Activated CD4-positive, alpha-beta memory T cell treated with anti-CD3 and anti-CD28 coated beads, Interleukin-2, amount 10 ng/mL, durations not matched to agents 7 days and 5 days (primary cell): ENCODE measurements around the gene SBDS. TPM values are rescaled to one million over a fixed set of nuclear protein-coding genes. Genes with fewer than 3 reads are reported as not detected.
"Not testable (repeated sequence)": the region's sequence is repeated elsewhere in the genome, so short reads cannot be mapped to it uniquely, and the experiment has no call there.

ENCODE experiments used
- CTCF ChIA-PET: fragments of 350-600 bp; sonication (Branson Sonifier 250); formaldehyde crosslinking; loops from one replicate; lab custom pipeline; 2021; ENCODE audit warnings: antibody characterized with exemption, inconsistent platforms; lab: Charles Lee
- POLR2A ChIA-PET: fragments of 350-600 bp; sonication (Branson Sonifier 250); formaldehyde crosslinking; loops from one replicate; lab custom pipeline; 2021; ENCODE audit warnings: antibody characterized with exemption; lab: Charles Lee
- DNase-seq: peaks from one replicate; pipeline ENCODE4 v3.0.0-alpha.2; 2020
- H3K27ac Mint-ChIP-seq: one replicate; pipeline ENCODE4 v1.8.0; 2021; ENCODE audit warnings: mild to moderate bottlenecking, mixed read lengths
- H3K27me3 Mint-ChIP-seq: one replicate; pipeline ENCODE4 v1.8.0; 2021; ENCODE audit warnings: mixed read lengths
- H3K36me3 Mint-ChIP-seq: one replicate; pipeline ENCODE4 v1.8.0; 2021; ENCODE audit warnings: low read depth, mixed read lengths
- H3K4me1 Mint-ChIP-seq: one replicate; pipeline ENCODE4 v1.8.0; 2021; ENCODE audit warnings: mixed read lengths
- H3K4me3 Mint-ChIP-seq: one replicate; pipeline ENCODE4 v1.8.0; 2021; ENCODE audit warnings: mild to moderate bottlenecking, mixed read lengths
- H3K9me3 Mint-ChIP-seq: one replicate; pipeline ENCODE4 v1.8.0; 2021; ENCODE audit warnings: mixed read lengths
- total RNA-seq, 2 experiments: library from RNA; stranded (reverse); gene quantifications; one replicate each; pipeline ENCODE4 v1.2.3, GENCODE V29; 2021

Gene SBDS
- 10 to 100 TPM; 40.2 to 40.7 TPM for total RNA-seq

DNA sequence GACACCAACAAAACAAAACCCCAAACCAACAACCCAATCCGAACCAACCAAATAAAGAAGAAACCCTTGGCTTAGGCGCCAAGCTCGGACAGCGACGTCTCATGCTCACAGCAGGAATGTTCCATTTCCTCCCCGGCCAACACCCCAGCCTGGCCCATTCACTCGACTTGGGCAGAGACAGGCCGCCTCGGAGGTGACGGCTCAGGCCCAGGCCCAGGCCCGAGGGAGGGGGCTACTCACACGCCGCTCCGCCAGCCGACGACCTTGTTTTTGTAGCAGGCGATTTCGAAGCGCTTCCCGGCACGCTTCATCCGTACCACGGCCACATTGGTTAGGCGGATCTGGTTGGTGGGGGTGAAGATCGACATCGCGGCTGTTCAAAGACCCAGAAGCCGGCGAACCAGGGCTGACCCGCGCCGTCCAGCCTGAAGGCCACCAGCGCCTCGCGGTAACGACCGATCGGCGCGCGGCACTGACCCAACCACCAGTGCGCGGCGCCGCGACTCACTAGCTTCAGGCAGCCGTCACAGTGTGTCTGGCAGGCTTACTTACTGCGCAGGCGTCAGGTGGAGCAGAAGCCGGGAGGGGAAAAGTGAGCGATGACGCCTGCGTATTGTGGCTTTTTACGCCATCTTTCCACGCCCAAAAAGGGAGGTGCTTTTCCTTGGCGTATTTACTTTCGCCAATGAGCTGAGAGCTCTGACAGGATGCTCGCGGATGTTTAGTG, at the start of gene SBDS:
TSS of gene SBDS (minus strand) at position 537 of the 727 bp plus-strand sequence. CDS start at position 368, 169 bp downstream.
- DNase-seq, result peak; percentile 96
- Mint-ChIP-seq H3K27ac (peak within 1 kb of the TSS; percentile 100), H3K4me1 (peaks cover 33% of the 10 kb centered on the region), H3K36me3 (peaks cover 30% of the 10 kb centered on the region), H3K4me3 (peak within 1 kb of the TSS; percentile 98)
- ChIA-PET CTCF (interaction anchor here (0.7 to 2.6 kb wide), 3 partner anchors 9 to 151 kb away, joined by 3 to 12 read pairs (median 4); no protein-coding TSS in a partner anchor), POLR2A (interaction anchor here (0.7 to 4.1 kb wide), 12 partner anchors 74 to 1014 kb away, joined by 3 to 51 read pairs (median 7); partner anchors contain the start of genes ASL, KCTD7, RABGEF1 and TMEM248)
- H3K9me3 Mint-ChIP-seq, H3K27me3 Mint-ChIP-seq: not testable (repeated sequence)

DNA sequence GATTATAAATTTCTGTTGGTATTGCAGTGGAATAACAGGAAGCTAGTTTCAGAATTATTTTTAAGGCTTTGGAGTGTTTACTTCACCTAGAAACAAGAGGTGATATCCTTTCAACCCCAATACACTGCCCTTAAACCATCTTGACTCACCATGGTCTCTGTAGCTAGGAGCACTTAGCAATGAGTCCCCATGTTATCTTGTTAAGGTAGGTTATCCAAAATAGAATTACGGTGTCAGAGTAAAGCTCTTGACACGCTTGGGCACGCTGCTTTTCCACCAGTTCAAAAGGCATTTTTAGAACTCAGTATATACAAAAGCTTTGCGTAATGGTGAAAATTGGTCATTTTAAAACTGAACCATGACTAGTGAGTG, 48.2 kb upstream of the SBDS start:
- H3K4me3 Mint-ChIP-seq, DNase-seq, H3K27ac Mint-ChIP-seq, H3K27me3 Mint-ChIP-seq, H3K4me1 Mint-ChIP-seq, H3K36me3 Mint-ChIP-seq, H3K9me3 Mint-ChIP-seq, POLR2A ChIA-PET: not testable (repeated sequence)
- CTCF ChIA-PET, result interaction anchor here (0.7 kb wide), 1 partner anchor 259 kb away, joined by 3 read pairs; no protein-coding TSS in a partner anchor

DNA sequence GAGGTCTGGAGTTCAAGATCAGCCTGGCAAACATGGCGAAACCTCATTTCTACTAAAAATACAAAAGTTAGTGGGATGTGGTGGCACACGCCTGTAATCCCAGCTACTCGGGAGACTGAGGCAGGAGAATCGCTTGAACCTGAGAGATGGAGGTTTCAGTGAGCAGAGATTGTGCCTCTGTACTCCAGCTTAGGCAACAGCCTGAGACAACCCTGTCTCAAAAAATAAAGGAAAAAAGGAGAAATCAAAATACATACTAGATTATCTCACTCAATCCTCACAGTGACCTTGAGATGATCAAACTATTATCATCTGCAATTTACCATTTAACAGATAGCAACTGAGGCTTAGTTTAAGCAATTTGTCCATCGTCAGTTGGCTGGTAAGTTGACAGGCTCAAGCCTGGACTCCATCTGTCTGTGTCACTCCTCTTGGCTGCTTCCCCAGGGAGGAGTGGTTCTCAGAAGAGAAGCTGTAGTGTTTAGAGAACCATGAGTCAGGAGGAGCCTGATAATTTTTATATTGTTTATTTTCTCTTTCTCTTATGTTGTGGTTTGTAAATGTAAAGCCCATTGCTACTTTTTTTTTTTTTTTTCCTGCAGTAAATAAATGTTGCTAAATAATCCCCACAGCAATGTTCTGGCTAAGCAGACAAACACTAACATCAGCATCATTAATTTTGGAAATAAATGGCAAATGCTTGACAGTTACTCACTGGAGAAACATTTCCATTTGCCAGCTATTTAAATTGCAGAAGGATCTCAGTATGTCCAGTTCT, 47.6 kb upstream of the SBDS start:
- H3K27ac Mint-ChIP-seq, POLR2A ChIA-PET, H3K4me3 Mint-ChIP-seq, DNase-seq, H3K4me1 Mint-ChIP-seq, H3K36me3 Mint-ChIP-seq, H3K27me3 Mint-ChIP-seq, H3K9me3 Mint-ChIP-seq: not testable (repeated sequence)
- CTCF ChIA-PET, result interaction anchor here (0.7 kb wide), 1 partner anchor 259 kb away, joined by 3 read pairs; no protein-coding TSS in a partner anchor

GRCh38 chr7:67040832-67041231, 45.4 kb upstream of the SBDS start:
- H3K27ac Mint-ChIP-seq, H3K27me3 Mint-ChIP-seq, DNase-seq, H3K4me1 Mint-ChIP-seq, H3K36me3 Mint-ChIP-seq, H3K4me3 Mint-ChIP-seq, H3K9me3 Mint-ChIP-seq: not testable (repeated sequence)
- CTCF ChIA-PET, result interaction anchor here (0.8 to 2.0 kb wide), 4 partner anchors 11 to 262 kb away, joined by 3 to 7 read pairs (median 6); no protein-coding TSS in a partner anchor
- POLR2A ChIA-PET, result interaction anchor here (1.1 kb wide), 1 partner anchor 21 kb away, joined by 3 read pairs; no protein-coding TSS in a partner anchor

DNA sequence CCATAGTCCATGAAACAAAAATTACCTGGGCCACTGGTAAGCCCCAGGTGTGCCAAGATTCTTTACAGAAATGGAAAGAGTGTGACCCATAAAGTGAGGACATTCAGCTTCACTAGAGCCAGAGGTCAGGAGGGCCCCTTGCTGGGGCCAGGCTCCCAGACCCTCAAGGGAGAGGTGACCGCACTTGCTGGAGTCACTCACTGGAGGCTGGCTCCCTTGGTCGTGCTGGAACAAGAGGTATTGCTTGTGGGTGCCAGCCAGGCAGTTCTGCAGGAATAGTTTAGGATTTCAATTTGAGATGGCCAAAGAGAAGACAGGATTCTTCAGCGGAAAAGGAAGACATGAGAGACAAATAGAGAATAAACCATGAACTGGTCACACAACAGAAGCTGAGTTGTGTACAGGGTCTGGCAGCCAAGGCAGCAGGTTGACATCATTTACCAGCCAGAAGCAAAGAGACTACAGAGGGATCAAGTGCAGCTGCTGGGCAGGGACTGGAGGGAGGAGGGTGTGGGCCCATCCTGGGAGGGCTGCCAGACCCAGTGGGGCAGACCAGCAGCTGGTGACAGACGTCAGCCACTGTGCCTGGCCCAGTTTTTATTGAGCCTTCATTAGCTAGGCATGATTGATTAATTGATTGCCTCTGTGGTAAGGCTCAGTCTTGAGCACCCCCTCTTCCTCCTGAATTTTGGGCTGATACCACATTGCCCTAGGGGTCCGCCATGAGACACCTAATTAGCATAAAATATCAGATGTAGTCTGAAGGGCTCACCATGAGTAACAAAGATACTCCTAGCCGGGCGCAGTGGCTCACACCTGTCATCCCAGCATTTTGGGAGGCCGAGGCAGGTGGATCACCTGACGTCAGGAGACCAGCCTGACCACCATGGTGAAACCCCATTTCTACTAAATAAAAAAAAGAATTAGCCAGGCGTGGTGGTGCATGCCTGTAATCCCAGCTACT, 41.3 kb upstream of the SBDS start:
- POLR2A ChIA-PET, H3K27me3 Mint-ChIP-seq, H3K9me3 Mint-ChIP-seq, DNase-seq, H3K27ac Mint-ChIP-seq, H3K4me3 Mint-ChIP-seq, CTCF ChIA-PET, H3K4me1 Mint-ChIP-seq: not testable (repeated sequence)
- peaks cover 22% of the 10 kb centered on the region for H3K36me3 Mint-ChIP-seq

DNA sequence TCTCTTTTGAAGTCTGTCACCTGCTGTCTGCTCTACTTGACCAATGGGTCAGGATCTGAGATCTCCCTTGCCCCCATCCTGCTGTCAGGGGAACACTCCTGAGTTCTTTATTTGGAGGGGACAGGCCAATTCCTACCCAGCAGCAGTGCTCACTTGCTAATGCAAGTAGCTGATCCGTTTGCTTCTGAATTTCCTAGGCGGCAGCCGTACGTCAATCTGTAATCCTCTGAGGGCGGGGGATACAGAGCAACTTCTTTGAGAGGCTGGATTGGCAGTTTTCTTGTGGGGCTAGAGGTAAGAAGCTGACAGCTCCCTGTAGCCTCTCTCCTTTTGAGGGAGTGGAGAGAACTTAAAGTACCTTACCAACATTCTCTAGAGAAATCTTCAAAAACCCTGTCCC, 37.9 kb upstream of the SBDS start:
- Mint-ChIP-seq H3K9me3 (peaks cover 13% of the 10 kb centered on the region), H3K4me1 (no peaks in the 10 kb centered on the region), H3K27ac (no peak overlapping the region), H3K36me3 (peaks cover 39% of the 10 kb centered on the region), H3K4me3 (no peak overlapping the region), H3K27me3 (no peaks in the 10 kb centered on the region)
- POLR2A ChIA-PET, result no interaction called here
- CTCF ChIA-PET, result no interaction called here
- no peak for DNase-seq

DNA sequence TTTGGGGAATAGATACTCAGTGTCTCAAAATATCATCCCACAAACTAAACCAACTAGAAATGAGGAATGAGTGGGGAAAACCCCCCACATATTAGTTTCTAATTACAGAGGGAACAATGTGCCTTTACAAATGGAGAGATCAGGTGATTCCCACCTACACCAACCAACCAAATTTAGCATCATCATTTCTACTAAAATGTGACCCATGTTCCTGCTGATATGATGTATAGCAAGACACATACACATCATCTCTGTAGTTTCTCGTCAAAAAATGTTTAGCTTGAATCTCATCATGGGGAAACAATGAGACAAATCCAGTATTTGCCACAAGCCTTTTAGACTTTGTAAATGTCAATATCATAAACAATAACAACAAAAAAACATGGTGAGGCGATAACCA, 36.3 kb upstream of the SBDS start:
- CTCF ChIA-PET, POLR2A ChIA-PET, H3K27me3 Mint-ChIP-seq, DNase-seq, H3K4me3 Mint-ChIP-seq, H3K27ac Mint-ChIP-seq, H3K4me1 Mint-ChIP-seq: not testable (repeated sequence)
- Mint-ChIP-seq H3K9me3 (peaks cover 13% of the 10 kb centered on the region), H3K36me3 (peaks cover 44% of the 10 kb centered on the region)

DNA sequence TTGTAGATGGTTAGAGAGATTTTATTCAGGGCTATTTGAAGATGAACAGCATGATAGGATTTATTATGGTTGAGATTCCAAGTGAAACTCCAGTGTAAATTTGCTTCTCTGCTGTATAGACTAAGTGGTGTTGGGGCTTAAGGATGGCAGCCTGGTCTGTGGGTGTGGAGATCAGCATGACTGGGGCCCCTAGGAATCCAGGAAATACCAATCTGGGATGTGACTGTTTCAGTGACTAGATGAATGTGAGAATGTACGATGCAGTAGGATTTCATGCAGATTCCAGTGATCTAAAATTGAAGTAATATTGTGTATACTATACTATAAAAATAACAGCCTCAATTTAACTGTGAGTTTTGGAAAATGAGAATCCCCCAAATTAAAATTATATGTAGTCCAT, 30.1 kb upstream of the SBDS start:
- H3K4me3 Mint-ChIP-seq, H3K27ac Mint-ChIP-seq, POLR2A ChIA-PET, H3K4me1 Mint-ChIP-seq, DNase-seq, CTCF ChIA-PET, H3K27me3 Mint-ChIP-seq, H3K9me3 Mint-ChIP-seq: not testable (repeated sequence)
- H3K36me3 Mint-ChIP-seq, result peaks cover 48% of the 10 kb centered on the region

GRCh38 chr7:67022511-67022910, 27.1 kb upstream of the SBDS start:
- Mint-ChIP-seq H3K4me1 (peaks cover 16% of the 10 kb centered on the region), H3K9me3 (no peaks in the 10 kb centered on the region), H3K4me3 (no peak overlapping the region), H3K27me3 (no peaks in the 10 kb centered on the region), H3K27ac (no peak overlapping the region), H3K36me3 (peaks cover 43% of the 10 kb centered on the region)
- ChIA-PET CTCF (no interaction called here), POLR2A (no interaction called here)
- DNase-seq, result no peak

DNA sequence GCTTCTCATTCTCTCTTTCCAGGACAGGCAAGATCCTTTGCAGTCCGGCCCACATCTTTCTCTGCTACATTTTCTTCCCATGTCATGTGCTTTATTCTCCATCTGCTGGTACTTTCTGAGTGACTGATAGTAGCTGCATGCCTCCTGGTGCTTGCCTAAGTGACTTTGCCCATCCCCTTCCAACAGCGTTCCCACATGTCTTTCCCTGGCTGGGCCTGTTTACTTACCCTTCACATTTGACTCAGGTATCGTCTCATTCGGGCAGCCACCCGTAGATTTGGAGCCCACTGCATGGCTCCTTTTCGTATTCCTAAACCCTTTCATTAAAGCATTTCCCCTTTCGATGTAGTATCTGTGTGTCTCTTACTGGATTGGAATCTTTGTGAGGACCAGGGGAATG, 25.9 kb upstream of the SBDS start:
- ChIA-PET CTCF (no interaction called here), POLR2A (no interaction called here)
- Mint-ChIP-seq H3K9me3 (no peaks in the 10 kb centered on the region), H3K4me3 (no peak overlapping the region), H3K27ac (no peak overlapping the region), H3K36me3 (peaks cover 46% of the 10 kb centered on the region), H3K4me1 (peaks cover 16% of the 10 kb centered on the region), H3K27me3 (no peaks in the 10 kb centered on the region)
- no peak for DNase-seq

- Mint-ChIP-seq H3K4me3 (no peak overlapping the region), H3K4me1 (peaks cover 16% of the 10 kb centered on the region), H3K27ac (peak overlapping the region; percentile 61), H3K9me3 (no peaks in the 10 kb centered on the region), H3K36me3 (peaks cover 43% of the 10 kb centered on the region), H3K27me3 (no peaks in the 10 kb centered on the region)
- CTCF ChIA-PET, result interaction anchor here (0.9 to 1.7 kb wide), 3 partner anchors 13 to 283 kb away, joined by 3 to 6 read pairs (median 4); no protein-coding TSS in a partner anchor
- POLR2A ChIA-PET, result interaction anchor here (0.6 to 1.6 kb wide), 3 partner anchors 21 to 175 kb away, joined by 3 to 5 read pairs (median 3); partner anchors contain the start of gene TYW1
- DNase-seq, result no peak
Observed at GRCh38 chr7:67019562-67020390, 24.4 kb upstream of the SBDS start.
